ENCODE results near the gene KCNH6.

KCNH6 gene

DNA sequence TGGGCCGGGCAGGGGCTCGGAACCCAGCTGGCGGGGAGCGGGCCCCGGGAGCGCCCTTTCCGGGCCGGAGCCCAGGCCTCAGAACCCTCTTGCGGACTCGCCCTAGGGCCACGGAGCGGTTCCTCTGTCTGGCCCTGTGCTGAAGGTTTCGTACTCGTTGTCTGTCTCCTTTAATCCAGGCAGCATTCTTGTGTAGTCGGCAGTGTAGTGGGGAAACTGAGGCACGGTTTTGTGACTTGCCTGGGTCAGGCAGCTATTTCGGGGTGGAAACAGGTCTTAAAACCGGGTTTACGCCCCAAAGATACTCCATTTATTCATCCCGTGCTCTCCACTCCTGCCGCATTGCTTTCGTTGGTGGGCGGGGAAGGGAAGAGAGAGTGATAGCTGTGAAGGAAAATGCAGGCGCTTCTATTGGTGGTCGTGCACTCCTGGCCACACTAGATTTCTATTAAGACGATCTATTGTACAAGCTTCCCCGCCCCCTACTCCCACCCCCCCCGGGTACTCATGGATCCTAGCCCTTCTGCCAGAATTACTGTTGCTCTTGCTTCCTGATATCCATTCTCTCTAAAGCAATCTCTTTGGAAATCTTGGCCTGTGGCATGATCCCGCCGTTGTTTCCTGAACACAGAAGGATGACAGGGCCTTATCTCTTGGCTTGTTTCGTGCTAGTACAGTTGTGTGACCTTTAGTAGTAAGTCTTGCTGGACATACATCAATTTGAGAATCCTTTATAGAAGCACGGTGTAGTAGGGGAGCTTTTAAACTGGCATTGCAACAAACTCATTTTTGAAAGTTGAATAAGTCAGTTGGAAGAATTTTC is 27.9 kb downstream of the KCNH6 start:
- DNase-seq (ENCODE audit: extremely low read depth in 1 of 2, low read depth in 1 of 2) = no peak

DNA sequence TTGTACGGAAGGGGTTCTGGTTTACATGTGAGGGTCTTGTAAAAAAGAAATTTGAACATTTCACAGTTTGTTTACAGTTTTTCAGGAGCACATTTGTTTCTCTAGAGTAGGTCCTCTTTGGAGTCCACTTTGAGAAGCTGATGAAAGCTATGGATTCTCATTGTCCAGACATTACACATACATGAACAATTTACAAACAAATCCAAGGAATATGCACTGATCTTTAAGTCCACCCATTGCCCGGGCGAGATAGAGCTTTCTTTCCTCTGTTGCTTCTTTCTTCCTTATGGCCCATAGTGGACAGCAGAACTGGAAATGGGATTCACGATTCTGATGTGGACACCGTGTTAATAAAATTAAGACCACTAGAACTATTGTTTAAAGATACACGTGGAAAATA is 29.1 kb downstream of the KCNH6 start:
- DNase-seq (ENCODE audit: extremely low read depth in 1 of 2, low read depth in 1 of 2) = no peak

DNA sequence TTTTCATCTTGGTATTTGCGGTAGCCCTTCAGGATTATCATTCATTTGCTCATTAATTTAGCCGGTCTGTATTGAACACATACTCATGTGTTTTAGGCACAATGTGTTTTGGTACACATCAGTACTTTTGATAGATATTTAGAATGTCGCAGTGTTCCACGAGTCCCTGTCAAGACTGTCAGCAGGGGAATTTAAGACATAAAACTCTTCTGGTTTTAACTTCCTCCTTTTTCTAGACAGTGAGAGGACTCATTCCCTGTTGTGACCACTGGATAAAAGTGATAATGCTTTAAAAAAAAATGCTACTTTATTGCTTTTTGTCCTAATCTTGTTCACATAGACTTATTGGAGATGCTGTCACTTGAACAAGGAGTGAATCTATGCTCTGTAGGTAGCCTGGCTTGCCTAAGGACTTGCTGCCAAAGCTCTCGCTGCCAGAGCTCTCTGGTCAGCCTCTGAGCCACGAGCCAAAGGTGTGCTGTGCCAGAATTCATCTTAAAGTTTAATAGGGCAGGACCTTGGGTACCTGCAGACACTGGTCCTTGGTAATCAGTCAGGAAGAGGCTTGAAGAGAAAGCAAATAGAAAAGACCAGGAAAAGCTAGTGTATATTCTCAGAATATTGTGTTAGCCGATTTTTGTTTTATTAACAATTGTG is 32.5 kb downstream of the KCNH6 start:
- DNase-seq (ENCODE audit: extremely low read depth in 1 of 2, low read depth in 1 of 2) = no peak

DNA sequence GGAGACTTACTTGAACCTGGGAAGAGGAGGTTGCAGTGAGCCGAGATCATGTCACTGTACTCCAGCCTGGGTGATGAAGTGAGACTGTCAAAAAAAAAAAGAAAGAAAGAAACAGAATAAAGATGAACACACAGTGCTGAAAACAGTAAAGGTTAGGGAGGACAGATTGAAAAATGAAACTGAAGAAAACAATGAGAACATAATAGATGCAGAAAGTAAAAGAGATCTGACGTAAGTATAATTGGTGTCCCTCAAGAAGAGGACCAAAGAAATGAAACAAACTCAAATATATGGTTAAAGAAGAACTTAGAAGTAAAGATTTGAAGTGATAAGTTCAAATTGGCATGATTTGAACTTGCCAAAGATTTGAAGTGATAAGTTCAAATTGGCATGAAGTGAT is 34.3 kb downstream of the KCNH6 start:
- no peak for DNase-seq (ENCODE audit: extremely low read depth in 1 of 2, low read depth in 1 of 2)

GRCh38 chr17:63558441-63558840 is 35.3 kb downstream of the KCNH6 start:
- no peak for DNase-seq (ENCODE audit: extremely low read depth in 1 of 2, low read depth in 1 of 2)

DNA sequence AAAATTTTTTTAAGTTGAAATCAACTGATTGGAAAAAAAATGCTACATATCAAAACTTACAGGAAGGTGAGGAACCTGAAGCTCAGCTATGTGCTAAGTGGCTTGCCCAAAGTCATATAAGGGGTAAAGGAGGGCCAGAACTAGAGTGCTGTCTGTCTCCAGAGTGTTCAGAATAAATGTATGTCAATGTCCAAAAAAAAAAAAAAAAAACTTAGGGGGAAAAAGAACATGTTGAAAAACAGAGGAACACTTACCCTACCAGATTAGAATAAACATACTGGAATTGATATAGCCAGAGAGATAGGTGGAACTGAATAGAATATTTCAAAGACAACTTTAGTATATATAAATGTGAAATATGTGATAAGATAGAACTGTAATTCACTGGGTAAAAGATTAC is 38.7 kb downstream of the KCNH6 start:
- DNase-seq (ENCODE audit: extremely low read depth in 1 of 2, low read depth in 1 of 2) = no peak

DNA sequence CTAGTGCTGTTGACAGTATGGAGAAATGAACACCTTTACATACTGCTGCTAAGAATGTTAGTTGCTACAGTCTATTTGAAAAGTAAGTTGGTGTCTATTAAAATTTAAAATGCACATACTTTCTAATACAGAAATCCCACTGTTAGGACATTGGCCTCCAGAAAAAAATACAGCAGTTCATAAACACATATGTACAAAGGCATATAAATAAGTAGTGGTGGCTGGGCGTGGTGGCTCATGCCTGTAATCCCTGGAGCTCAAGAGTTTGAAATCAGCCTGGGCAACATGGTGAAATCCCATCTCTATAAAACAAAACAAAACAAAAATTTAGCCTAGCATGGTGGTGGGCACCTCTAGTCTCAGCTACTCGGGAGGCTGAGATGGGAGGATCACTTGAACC is 40.2 kb downstream of the KCNH6 start:
- no peak for DNase-seq (ENCODE audit: extremely low read depth in 1 of 2, low read depth in 1 of 2)

GRCh38 chr17:63564562-63564961 is 41.4 kb downstream of the KCNH6 start:
- DNase-seq (ENCODE audit: extremely low read depth in 1 of 2, low read depth in 1 of 2) = no peak

- DNase-seq (ENCODE audit: extremely low read depth in 1 of 2, low read depth in 1 of 2) = no peak
Measured at GRCh38 chr17:63567229-63567628, 44.1 kb downstream of the KCNH6 start.

- DNase-seq (ENCODE audit: extremely low read depth in 1 of 2, low read depth in 1 of 2) = no peak
Measured at GRCh38 chr17:63568563-63568962, 45.4 kb downstream of the KCNH6 start.

- DNase-seq (ENCODE audit: extremely low read depth in 1 of 2, low read depth in 1 of 2) = no peak
Measured at GRCh38 chr17:63571632-63572310, 48.6 kb downstream of the KCNH6 start.

- no peak for DNase-seq (ENCODE audit: extremely low read depth in 1 of 2, low read depth in 1 of 2)
Measured at GRCh38 chr17:63573634-63574033, 50.5 kb downstream of the KCNH6 start.

DNA sequence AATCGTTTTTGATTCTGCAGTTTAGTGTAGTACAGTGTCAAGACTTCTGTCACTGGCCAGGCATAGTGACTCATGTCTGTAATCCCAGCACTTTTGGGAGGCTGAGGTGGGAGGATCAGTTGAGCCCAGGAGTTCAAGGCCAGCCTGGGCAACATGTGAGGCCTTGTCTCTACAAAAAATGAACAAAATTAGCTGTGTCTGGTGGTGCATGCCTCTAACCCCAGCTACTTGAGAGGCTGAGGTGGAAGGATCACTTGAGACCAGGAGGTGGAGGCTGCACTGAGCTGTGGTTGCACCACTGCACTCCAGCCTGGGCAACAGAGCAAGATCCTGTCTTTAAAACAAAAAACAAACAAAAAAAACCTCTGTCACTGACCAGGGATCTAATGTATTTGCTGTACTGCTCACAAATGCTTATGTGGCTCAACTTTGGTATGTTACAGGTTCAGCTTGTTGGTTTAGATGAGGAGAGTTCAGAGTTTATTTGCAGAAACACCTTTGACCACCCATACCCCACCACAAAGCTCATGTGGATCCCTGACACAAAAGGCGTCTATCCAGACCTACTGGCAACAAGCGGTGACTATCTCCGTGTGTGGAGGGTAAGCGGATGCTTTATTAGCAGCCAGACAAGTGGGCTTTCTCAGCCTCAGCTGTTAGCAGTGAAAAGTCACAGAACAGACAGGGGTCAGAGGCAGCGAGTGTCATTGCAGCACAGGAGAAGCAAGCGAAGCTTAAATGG is 55.0 kb downstream of the KCNH6 start:
- no peak for DNase-seq (ENCODE audit: extremely low read depth in 1 of 2, low read depth in 1 of 2)

DNA sequence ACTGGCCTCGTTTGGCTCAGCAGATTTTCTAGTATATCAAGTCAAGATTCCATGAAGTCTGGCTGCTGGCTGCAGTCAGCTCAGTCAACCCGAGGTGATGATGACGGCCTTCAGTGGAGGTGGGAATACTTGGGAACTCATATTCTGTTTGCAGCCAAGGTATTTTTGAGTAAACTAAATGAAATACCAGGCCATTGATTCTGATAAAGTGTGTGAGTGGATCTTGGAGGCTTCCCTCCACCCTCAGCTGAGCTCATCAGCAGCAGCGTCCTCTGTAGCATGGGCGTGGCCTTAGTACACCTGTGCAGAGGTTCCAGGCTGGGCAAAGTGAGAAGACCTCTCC is 55.6 kb downstream of the KCNH6 start:
- DNase-seq (ENCODE audit: extremely low read depth in 1 of 2, low read depth in 1 of 2) = no peak

DNA sequence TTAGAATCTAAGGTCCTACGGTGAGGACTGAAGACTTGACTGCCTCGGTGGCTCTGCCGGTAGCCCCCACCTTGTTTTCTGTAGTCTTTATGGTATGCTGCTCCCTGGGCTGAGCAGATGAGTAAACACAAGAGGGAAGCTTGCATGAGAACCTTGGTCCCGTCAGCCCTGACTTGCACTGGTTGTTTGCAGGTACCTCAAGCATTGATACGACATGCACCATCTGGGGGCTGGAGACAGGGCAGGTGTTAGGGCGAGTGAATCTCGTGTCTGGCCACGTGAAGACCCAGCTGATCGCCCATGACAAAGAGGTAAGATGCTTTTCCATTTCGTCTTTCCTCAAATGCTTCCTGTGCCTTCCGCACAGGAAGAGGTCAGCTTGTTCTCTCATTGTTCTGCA is 56.5 kb downstream of the KCNH6 start:
- no peak for DNase-seq (ENCODE audit: extremely low read depth in 1 of 2, low read depth in 1 of 2)

DNA sequence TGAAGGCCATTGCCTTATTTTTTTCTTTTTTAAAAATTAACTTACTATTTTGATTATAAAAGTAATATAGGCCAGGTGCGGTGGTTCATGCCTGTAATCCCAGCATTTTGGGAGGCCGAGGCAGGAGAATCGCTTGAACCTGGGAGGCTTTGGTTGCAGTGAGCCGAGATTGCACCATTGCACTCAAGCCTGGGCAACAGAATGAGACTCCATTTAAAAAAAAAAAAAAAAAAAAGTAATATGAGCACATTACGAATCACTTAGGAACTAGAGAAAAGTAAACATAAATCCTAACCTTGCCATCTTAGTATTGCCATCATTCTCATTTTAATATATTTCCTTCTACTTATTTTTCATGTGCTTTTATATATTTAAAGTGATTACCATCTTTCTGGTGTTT is 64.6 kb downstream of the KCNH6 start:
- DNase-seq (ENCODE audit: extremely low read depth in 1 of 2, low read depth in 1 of 2) = no peak

- no peak for DNase-seq (ENCODE audit: extremely low read depth in 1 of 2, low read depth in 1 of 2)
Measured at GRCh38 chr17:63588797-63589196, 65.6 kb downstream of the KCNH6 start.

DNA sequence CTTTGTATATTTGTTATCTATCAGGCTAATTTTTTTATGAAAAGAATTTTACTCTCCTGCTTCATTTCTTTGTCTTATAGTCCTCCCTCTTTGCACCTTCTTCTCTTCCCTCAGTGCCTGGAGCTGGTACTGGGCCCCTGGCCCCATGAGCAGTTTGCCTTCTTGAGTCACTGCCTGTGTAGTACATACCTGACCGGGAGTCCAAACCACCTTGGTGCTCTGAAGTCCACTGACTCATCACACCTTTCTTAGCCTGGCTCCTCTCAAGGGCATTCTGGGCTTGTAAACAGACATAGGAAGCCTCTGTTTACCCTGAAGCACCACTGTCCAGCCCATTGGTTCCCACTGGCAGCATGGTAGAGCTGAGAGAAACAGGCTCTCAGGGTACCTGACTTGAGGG is 66.5 kb downstream of the KCNH6 start:
- DNase-seq (ENCODE audit: extremely low read depth in 1 of 2, low read depth in 1 of 2) = no peak

- DNase-seq (ENCODE audit: extremely low read depth in 1 of 2, low read depth in 1 of 2) = no peak
Measured at GRCh38 chr17:63592797-63593196, 69.6 kb downstream of the KCNH6 start.

DNA sequence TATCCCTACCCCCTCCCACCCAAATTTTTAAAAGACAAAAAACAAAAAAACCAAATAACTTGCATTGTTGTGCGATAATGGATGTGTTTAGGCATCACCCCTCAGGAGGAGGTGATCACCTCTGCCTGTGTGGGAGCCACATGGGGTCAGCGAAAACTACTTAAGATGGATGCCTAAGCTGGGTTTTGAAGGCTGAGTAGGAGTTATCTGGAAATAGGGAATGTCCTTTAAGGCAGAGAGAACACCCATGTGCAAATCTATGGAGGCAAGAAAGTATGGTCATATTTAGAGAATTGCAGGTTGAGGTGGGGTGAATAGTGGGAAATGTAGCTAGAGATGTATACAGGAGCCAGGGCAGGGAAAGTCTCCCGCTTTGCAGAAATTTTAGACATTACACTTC is 72.0 kb downstream of the KCNH6 start:
- DNase-seq (ENCODE audit: extremely low read depth in 1 of 2, low read depth in 1 of 2) = no peak
